Mammary epithelial cell (primary cell): ENCODE measurements around the gene EEF1AKMT1.

Source experiments
- CTCF ChIP-seq, 2 donors: IDR thresholded peaks in 1 of 2; conservative IDR thresholded peaks in 1 of 2; 2 replicates each; pipeline ENCODE4 v1.5.1; 2011 to 2012; ENCODE audit warnings: inconsistent platforms in 2 of 2, low read length in 2 of 2, mild to moderate bottlenecking in 2 of 2, control low read depth in 1 of 2, low read depth in 1 of 2; ENCODE audit not compliant: insufficient read depth in 1 of 2; ENCODE audit errors: extremely low read depth in 1 of 2
- EZH2 ChIP-seq: IDR thresholded peaks from 2 replicates; pipeline ENCODE4 v1.6.1; 2012; ENCODE audit warnings: low read length, inconsistent platforms, borderline replicate concordance

- TF ChIP-seq CTCF (conservative IDR thresholded peaks at IDR 0.05 in 1 of 2, IDR thresholded peaks at IDR 0.05 in 1 of 2; ENCODE audit: extremely low read depth in 1 of 2, insufficient read depth in 1 of 2, low read depth in 1 of 2, low read length in 2 of 2) (no peak), EZH2 (no peak)
These were observed 15.9 kb upstream of the EEF1AKMT1 start for GRCh38 chr13:20789665-20790064.
